ENCODE measurements around the gene DBI. TPM values are rescaled to one million over a fixed set of nuclear protein-coding genes. Genes with fewer than 3 reads are reported as not detected.
A peak's percentile ranks its signal among the peaks of the same experiment; 100 is the strongest.

The DBI gene
- total and polyA plus RNA-seq, 2 of the 13 experiments (the other 11 are each of a cell fraction or from before 2014, with no cell fraction given): 330 to 659 TPM

DNA sequence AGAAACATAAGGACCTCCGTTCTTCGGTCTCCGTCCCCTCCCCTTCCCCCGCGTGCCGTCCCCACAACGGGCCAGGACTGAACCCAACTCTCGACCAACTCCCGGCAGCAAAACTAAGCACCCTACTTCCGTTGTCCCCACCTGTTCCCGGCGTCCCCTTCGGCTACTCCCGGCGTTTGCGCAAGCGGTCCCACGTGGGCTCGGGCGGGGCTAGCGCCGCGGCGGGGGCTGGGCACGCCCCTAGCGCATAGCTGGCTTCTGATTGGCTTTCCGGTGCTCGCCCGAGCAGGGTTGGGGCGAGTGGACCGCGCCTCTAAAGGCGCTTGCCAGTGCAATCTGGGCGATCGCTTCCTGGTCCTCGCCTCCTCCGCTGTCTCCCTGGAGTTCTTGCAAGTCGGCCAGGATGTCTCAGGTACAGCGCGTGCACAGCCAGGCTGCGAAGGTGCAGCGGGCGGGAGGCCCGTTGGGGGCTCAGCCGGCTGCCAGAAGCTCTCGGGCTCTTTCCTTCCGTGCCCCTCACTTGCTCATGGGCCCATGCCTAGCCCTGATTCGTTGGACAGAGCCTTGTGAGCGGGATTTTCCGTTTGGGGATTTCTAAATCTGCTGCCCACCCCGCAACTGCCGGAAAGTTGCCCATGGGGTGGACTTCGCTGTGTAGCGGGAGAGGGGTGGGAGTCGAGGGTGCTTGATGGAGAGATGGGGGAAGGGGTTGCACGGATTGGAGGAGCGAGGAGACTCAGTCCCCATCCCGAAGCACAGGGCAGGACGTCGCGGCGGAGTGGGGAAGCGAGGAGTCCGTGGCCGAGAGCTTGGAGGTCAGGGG lies at the start of gene DBI, which contains the start of gene C2orf76 (continued):
- TF ChIP-seq NFKB2 (CRISPR knock-in tag; IDR thresholded peaks at IDR 0.05; ENCODE audit: borderline replicate concordance) (peak; percentile 63; the same call in 1 of the 2 replicates), ZNF644 (CRISPR knock-in tag; IDR thresholded peaks at IDR 0.05; ENCODE audit: low read depth) (0 out of 2 replicates have a peak, but pooled peaks have one; percentile 21), SP2 (CRISPR knock-in tag; IDR thresholded peaks at IDR 0.05) (peak; percentile 66), PCBP2 (optimal IDR thresholded peaks at IDR 0.05; ENCODE audit: low read depth, low read length, poor library complexity, severe bottlenecking) (peak; percentile 62), ZIK1 (CRISPR knock-in tag; IDR thresholded peaks at IDR 0.05; ENCODE audit: borderline replicate concordance, low read depth) (no peak; the same call in 1 of the 2 replicates), RBM22 (optimal IDR thresholded peaks at IDR 0.05; ENCODE audit: low read length) (no peak), ZNF446 (CRISPR knock-in tag; IDR thresholded peaks at IDR 0.05) (peak; percentile 95), SOX6 (IDR thresholded peaks at IDR 0.05) (no peak), SOX6 (CRISPR knock-in tag; IDR thresholded peaks at IDR 0.05) (peak; percentile 33), KAT2B (IDR thresholded peaks at IDR 0.05; ENCODE audit: borderline replicate concordance, low read depth, low read length) (no peak), ZNF263 (CRISPR knock-in tag; IDR thresholded peaks at IDR 0.05) (no peak), NFRKB (IDR thresholded peaks at IDR 0.05) (no peak), RCOR2 (CRISPR knock-in tag; IDR thresholded peaks at IDR 0.05) (no peak), HIVEP1 (CRISPR knock-in tag; IDR thresholded peaks at IDR 0.05) (peak; percentile 93), ZFP41 (CRISPR knock-in tag; IDR thresholded peaks at IDR 0.05; ENCODE audit: borderline replicate concordance) (no peak), YEATS4 (CRISPR knock-in tag; IDR thresholded peaks at IDR 0.05; ENCODE audit: borderline replicate concordance) (peak; percentile 83; the same call in 1 of the 2 replicates)
- TF ChIP-seq, protein P1, sequence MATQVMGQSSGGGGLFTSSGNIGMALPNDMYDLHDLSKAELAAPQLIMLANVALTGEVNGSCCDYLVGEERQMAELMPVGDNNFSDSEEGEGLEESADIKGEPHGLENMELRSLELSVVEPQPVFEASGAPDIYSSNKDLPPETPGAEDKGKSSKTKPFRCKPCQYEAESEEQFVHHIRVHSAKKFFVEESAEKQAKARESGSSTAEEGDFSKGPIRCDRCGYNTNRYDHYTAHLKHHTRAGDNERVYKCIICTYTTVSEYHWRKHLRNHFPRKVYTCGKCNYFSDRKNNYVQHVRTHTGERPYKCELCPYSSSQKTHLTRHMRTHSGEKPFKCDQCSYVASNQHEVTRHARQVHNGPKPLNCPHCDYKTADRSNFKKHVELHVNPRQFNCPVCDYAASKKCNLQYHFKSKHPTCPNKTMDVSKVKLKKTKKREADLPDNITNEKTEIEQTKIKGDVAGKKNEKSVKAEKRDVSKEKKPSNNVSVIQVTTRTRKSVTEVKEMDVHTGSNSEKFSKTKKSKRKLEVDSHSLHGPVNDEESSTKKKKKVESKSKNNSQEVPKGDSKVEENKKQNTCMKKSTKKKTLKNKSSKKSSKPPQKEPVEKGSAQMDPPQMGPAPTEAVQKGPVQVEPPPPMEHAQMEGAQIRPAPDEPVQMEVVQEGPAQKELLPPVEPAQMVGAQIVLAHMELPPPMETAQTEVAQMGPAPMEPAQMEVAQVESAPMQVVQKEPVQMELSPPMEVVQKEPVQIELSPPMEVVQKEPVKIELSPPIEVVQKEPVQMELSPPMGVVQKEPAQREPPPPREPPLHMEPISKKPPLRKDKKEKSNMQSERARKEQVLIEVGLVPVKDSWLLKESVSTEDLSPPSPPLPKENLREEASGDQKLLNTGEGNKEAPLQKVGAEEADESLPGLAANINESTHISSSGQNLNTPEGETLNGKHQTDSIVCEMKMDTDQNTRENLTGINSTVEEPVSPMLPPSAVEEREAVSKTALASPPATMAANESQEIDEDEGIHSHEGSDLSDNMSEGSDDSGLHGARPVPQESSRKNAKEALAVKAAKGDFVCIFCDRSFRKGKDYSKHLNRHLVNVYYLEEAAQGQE (IDR thresholded peaks at IDR 0.05; ENCODE audit: borderline replicate concordance in 1 of 2, low read depth in 1 of 2, low read length in 2 of 2): peak in 1 of 2 experiments; percentile 67; a peak in 1 of 4 replicates
- TF ChIP-seq, protein P2, sequence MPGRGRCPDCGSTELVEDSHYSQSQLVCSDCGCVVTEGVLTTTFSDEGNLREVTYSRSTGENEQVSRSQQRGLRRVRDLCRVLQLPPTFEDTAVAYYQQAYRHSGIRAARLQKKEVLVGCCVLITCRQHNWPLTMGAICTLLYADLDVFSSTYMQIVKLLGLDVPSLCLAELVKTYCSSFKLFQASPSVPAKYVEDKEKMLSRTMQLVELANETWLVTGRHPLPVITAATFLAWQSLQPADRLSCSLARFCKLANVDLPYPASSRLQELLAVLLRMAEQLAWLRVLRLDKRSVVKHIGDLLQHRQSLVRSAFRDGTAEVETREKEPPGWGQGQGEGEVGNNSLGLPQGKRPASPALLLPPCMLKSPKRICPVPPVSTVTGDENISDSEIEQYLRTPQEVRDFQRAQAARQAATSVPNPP (CRISPR knock-in tag; IDR thresholded peaks at IDR 0.05): peak; percentile 91
- TF ChIP-seq, protein P3, sequence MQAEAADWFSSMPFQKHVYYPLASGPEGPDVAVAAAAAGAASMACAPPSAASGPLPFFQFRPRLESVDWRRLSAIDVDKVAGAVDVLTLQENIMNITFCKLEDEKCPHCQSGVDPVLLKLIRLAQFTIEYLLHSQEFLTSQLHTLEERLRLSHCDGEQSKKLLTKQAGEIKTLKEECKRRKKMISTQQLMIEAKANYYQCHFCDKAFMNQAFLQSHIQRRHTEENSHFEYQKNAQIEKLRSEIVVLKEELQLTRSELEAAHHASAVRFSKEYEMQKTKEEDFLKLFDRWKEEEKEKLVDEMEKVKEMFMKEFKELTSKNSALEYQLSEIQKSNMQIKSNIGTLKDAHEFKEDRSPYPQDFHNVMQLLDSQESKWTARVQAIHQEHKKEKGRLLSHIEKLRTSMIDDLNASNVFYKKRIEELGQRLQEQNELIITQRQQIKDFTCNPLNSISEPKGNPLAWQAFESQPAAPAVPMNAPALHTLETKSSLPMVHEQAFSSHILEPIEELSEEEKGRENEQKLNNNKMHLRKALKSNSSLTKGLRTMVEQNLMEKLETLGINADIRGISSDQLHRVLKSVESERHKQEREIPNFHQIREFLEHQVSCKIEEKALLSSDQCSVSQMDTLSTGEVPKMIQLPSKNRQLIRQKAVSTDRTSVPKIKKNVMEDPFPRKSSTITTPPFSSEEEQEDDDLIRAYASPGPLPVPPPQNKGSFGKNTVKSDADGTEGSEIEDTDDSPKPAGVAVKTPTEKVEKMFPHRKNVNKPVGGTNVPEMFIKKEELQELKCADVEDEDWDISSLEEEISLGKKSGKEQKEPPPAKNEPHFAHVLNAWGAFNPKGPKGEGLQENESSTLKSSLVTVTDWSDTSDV (CRISPR knock-in tag; IDR thresholded peaks at IDR 0.05): peak; percentile 93; the same call in 1 of the 2 replicates
- TF ChIP-seq, protein P4, sequence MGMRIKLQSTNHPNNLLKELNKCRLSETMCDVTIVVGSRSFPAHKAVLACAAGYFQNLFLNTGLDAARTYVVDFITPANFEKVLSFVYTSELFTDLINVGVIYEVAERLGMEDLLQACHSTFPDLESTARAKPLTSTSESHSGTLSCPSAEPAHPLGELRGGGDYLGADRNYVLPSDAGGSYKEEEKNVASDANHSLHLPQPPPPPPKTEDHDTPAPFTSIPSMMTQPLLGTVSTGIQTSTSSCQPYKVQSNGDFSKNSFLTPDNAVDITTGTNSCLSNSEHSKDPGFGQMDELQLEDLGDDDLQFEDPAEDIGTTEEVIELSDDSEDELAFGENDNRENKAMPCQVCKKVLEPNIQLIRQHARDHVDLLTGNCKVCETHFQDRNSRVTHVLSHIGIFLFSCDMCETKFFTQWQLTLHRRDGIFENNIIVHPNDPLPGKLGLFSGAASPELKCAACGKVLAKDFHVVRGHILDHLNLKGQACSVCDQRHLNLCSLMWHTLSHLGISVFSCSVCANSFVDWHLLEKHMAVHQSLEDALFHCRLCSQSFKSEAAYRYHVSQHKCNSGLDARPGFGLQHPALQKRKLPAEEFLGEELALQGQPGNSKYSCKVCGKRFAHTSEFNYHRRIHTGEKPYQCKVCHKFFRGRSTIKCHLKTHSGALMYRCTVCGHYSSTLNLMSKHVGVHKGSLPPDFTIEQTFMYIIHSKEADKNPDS (CRISPR knock-in tag; IDR thresholded peaks at IDR 0.05): no peak

All from HepG2 (cell line).